Heart left ventricle (tissue), 16 donors: ENCODE data around the gene ZFP92. TPM values are rescaled to one million over a fixed set of nuclear protein-coding genes. Genes with fewer than 3 reads are reported as not detected.
A peak's percentile ranks its signal among the peaks of the same experiment; 100 is the strongest.

ENCODE experiments used
- ATAC-seq, 4 donors: fragments of 200-7000 bp; cut with Tn5 transposase; one replicate each; pipeline ENCODE4 v1.9.1; 2020 to 2022; ENCODE audit warnings: moderate library complexity in 4 of 4, mild to moderate bottlenecking in 3 of 4, moderate number of reproducible peaks in 1 of 4
- DNase-seq, 5 donors: peaks; one replicate each; pipeline ENCODE4 v3.0.0-alpha.2; 2020
- H3K27ac ChIP-seq, 12 donors: fragments of 200-600 bp; sonication (generic) in 4 of 12; one replicate each; pipeline versions ENCODE4 v1.5.0 to v1.8.0; 2016 to 2022; ENCODE audit warnings: mild to moderate bottlenecking in 2 of 12
- H3K27me3 ChIP-seq, 9 donors: fragments of 200-600 bp; sonication (generic) in 2 of 9; one replicate each; pipeline versions ENCODE4 v1.5.1 to v1.8.0; 2016 to 2022; ENCODE audit warnings: mild to moderate bottlenecking in 3 of 9
- H3K36me3 ChIP-seq, 9 donors: fragments of 200-600 bp; sonication (generic) in 2 of 9; one replicate each; pipeline versions ENCODE4 v1.5.0 to v1.8.0; 2018 to 2022; ENCODE audit warnings: mild to moderate bottlenecking in 2 of 9
- H3K4me1 ChIP-seq, 12 donors: fragments of 200-600 bp; sonication (generic) in 4 of 12; one replicate each; pipeline versions ENCODE4 v1.5.0 to v1.8.0; 2016 to 2022; ENCODE audit warnings: mild to moderate bottlenecking in 3 of 12
- H3K4me3 ChIP-seq, 12 donors: fragments of 200-600 bp; sonication (generic) in 4 of 12; one replicate each; pipeline versions ENCODE4 v1.5.0 to v1.8.0; 2017 to 2022; ENCODE audit warnings: mild to moderate bottlenecking in 9 of 12, moderate library complexity in 4 of 12
- H3K9me3 ChIP-seq, 12 donors: fragments of 200-600 bp; sonication (generic) in 4 of 12; one replicate each; pipeline versions ENCODE4 v1.5.0 to v1.8.0; 2016 to 2022; ENCODE audit warnings: mild to moderate bottlenecking in 1 of 12
- POLR2A ChIP-seq, 2 donors: fragments of 450-650 bp; IDR thresholded peaks; one replicate each; pipeline ENCODE4 v1.6.1; 2017; ENCODE audit warnings: antibody characterized with exemption in 2 of 2, mild to moderate bottlenecking in 2 of 2, moderate library complexity in 2 of 2
- WGBS, 4 donors: extraction: QIAGEN DNeasy Blood & Tissue Kit in 2 of 4; methylation state at CpG; one replicate each; pipeline versions ENCODE4 v1.1.5 to v1.1.7; 2013 to 2018; 5-methylcytosine and 5-hydroxymethylcytosine counted together
- intact Hi-C, 10 donors: fragments of 100-400 bp; cut with DNase I; formaldehyde crosslinking; loops; one replicate each; pipeline versions ENCODE4 v1.11.1 to v1.14.2; 2022
- polyA plus RNA-seq, 2 donors: library from polyadenylated mRNA; stranded (reverse); fragments of 200-250 nt; gene quantifications; one replicate each; pipeline ENCODE4 v1.2.3, GENCODE V29; 2013
- total RNA-seq, 9 donors: library from RNA; depleted of rRNA in 2 of 9; stranded (reverse); fragments of >200 nt in 2 of 9; fragmentation: NEBNext Ultra II Directional in 3 of 9; extraction: Animal tissue kit (Norgen Biotek cat#: 25700) in 3 of 9; gene quantifications; one replicate each; pipeline versions ENCODE4 v1.1.0 to v1.2.4, GENCODE V29; 2016 to 2023
- TF ChIP-seq, protein P1 (sequence below), 12 donors: fragments of 200-600 bp; sonication (generic) in 4 of 12; IDR thresholded peaks; one replicate each; pipeline versions ENCODE4 v1.5.0 to v1.8.0; 2018 to 2022; ENCODE audit warnings: antibody characterized with exemption in 12 of 12, mild to moderate bottlenecking in 5 of 12
- donor health status: ischemic (EF 13 %, LVEDD 7.1; RV severe dilation, severe dysfunction).
- donor health status: healthy with polysubstance abuse.
- donor health status: DM: no; HTN: yes; CAD: no.
- donor health status: DM: no; HTN: no; CAD: no.
- donor health status: ischemic (EF 25% LVEDD 6.9; RV normal size, moderate dysfunction).
- donor health status: ischemic (EF 25% LVEDD 5.7; RV mildly dilated, moderate dysfunction).
- donor health status: healthy.
- donor health status: DM: yes; HTN: yes; CAD: no.
- donor health status: ischemic (EF 35%, LVEDD 5.7; RV mildly dilated, moderate dysfunction).
- donor health status: nonischemic (EF 11% LVEDD 7.7; RV severe dilation, severe dysfunction).
- donor health status: DM: yes; HTN: yes; CAD: no.
- donor health status: PGD.
- donor health status: ischemic (EF 29% LVEDD 5.4; RV normal size, mild dysfunction).
- donor health status: nonischemic (EF 23%, LVEDD 6.1; RV moderate dilation, normal function).

ZFP92 gene
- total and polyA plus RNA-seq, 11 donors = 0.22 to 1.5 (median 0.55) TPM

- no peaks in the 10 kb centered on the region for H3K9me3 ChIP-seq
- whole genome bisulfite sequencing, 4 donors = 82 to 96% (median 94%) methylated on average over 14 to 16 of the region's 16 CpGs
- H3K36me3 ChIP-seq = peaks cover 0 to 25% (median 5%) of the 10 kb centered on the region in 9 donors
- H3K4me3 ChIP-seq = no peak overlapping the region
- intact Hi-C loops = loop anchor here in 1 of 10 donors (10.0 kb wide), 1 partner anchor 50 kb away; no protein-coding TSS in a partner anchor
- no peaks in the 10 kb centered on the region for H3K27me3 ChIP-seq
- DNase-seq (peak in 2 of 5 donors; percentile 19 to 26), ATAC-seq (no peak)
- no peak for TF ChIP-seq POLR2A (IDR thresholded peaks at IDR 0.05)
- TF ChIP-seq, protein P1, sequence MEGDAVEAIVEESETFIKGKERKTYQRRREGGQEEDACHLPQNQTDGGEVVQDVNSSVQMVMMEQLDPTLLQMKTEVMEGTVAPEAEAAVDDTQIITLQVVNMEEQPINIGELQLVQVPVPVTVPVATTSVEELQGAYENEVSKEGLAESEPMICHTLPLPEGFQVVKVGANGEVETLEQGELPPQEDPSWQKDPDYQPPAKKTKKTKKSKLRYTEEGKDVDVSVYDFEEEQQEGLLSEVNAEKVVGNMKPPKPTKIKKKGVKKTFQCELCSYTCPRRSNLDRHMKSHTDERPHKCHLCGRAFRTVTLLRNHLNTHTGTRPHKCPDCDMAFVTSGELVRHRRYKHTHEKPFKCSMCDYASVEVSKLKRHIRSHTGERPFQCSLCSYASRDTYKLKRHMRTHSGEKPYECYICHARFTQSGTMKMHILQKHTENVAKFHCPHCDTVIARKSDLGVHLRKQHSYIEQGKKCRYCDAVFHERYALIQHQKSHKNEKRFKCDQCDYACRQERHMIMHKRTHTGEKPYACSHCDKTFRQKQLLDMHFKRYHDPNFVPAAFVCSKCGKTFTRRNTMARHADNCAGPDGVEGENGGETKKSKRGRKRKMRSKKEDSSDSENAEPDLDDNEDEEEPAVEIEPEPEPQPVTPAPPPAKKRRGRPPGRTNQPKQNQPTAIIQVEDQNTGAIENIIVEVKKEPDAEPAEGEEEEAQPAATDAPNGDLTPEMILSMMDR (IDR thresholded peaks at IDR 0.05) = no peak
- peaks cover 0 to 6% (median 0%) of the 10 kb centered on the region in 12 donors for H3K4me1 ChIP-seq
- no peak overlapping the region for H3K27ac ChIP-seq
Measured at GRCh38 chrX:153454901-153455550, 43.8 kb downstream of the ZFP92 start.

DNA sequence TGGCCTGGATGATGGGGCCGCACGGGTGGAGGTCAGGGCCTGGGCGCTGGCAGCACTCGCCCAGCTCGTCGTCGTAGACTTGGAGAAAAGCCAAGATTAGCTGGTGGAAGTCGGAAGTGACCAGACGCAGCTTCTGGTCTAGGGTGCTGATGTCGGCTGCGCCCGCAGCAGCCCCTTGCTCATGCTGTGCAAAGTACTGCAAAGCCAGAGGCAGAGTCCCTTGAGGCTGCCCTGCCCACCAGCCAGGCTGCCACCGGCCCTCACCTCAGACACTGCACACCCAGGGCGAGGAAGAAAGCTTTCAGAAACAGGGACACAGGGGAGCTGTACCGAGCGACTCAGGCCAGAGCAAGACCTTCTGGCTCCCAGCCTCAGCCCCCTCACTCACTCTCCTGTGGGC is 44.3 kb downstream of the ZFP92 start:
- peak in 2 of 5 donors; percentile 8 to 12 for DNase-seq
- no peaks in the 10 kb centered on the region for H3K27me3 ChIP-seq

DNA sequence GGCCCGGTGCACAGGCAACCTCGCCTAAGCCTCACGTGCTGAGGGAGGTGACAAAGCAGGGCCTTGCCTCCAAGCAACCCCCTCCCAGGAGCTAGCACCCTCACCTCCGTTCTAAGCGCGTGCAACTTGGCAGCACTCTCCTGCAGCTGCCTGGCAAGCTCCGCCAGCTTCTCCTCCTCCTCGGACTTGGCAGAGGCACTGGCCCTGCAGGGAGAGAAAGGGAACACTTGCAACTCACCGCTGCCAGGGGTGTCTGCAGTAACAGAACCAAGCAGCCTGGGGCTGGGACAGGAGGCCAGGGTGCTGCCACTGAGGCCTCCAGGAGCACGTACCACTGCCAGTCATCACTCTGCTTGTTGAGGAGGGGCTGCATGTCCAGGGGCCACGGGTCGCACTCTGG is 44.9 kb downstream of the ZFP92 start:
- Histone ChIP-seq H3K27ac (no peak overlapping the region), H3K4me1 (peaks cover 0 to 6% (median 0%) of the 10 kb centered on the region in 12 donors), H3K36me3 (peaks cover 0 to 28% (median 5%) of the 10 kb centered on the region in 9 donors), H3K27me3 (no peaks in the 10 kb centered on the region), H3K4me3 (no peak overlapping the region), H3K9me3 (no peaks in the 10 kb centered on the region)
- DNase-seq = peak in 4 of 5 donors; percentile 26 to 73 (median 66)
- WGBS, 4 donors = 50 to 77% (median 68%) methylated on average over 9 to 12 of the region's 12 CpGs
- TF ChIP-seq, protein P1 (IDR thresholded peaks at IDR 0.05) = no peak
- TF ChIP-seq POLR2A (IDR thresholded peaks at IDR 0.05) = no peak
- ATAC-seq = peak; percentile 70 to 84 (median 80)
- intact Hi-C loops = loop anchor here in 1 of 10 donors (10.0 kb wide), 1 partner anchor 49 kb away; no protein-coding TSS in a partner anchor

More for the DNA sequence above, 44.3 kb downstream of the ZFP92 start:
- Histone ChIP-seq H3K4me1 (peaks cover 0 to 6% (median 0%) of the 10 kb centered on the region in 12 donors), H3K4me3 (no peak overlapping the region), H3K27ac (no peak overlapping the region), H3K36me3 (peaks cover 0 to 25% (median 5%) of the 10 kb centered on the region in 9 donors), H3K9me3 (no peaks in the 10 kb centered on the region)
- no peak for ATAC-seq
- 86 to 90% (median 87%) methylated on average over 12 to 16 of the region's 16 CpGs for WGBS, 4 donors
- TF ChIP-seq POLR2A (IDR thresholded peaks at IDR 0.05) = no peak
- TF ChIP-seq, protein P1 (IDR thresholded peaks at IDR 0.05) = no peak
- intact Hi-C loops = loop anchor here in 1 of 10 donors (10.0 kb wide), 1 partner anchor 49 kb away; no protein-coding TSS in a partner anchor

DNA sequence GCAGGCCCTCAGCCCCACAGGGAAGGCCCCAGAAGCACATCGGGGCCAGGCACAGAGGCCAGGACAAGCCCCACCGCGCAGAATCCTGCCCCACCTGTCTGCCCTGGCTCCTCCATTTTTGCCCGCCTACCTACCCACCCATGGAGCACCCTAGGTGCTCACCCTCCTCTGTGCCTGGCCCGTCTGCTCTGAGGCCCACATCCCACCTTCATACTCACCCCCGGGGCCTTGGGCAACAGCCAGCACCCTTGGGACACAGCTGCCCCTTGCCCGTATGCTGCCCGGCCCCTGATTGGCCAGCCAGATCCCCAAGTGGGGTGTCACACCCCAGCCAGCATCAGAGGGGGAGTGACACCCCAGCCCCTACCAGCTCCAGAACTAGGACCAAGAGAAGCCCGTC is 45.4 kb downstream of the ZFP92 start:
- WGBS, 4 donors = 87 to 96% (median 93%) methylated on average over 7 to 9 of the region's 9 CpGs
- TF ChIP-seq, protein P1 (IDR thresholded peaks at IDR 0.05) = no peak
- TF ChIP-seq POLR2A (IDR thresholded peaks at IDR 0.05) = no peak
- no peak for ATAC-seq
- intact Hi-C loops = loop anchor here in 1 of 10 donors (10.0 kb wide), 1 partner anchor 48 kb away; no protein-coding TSS in a partner anchor
- peaks cover 0 to 33% (median 5%) of the 10 kb centered on the region in 9 donors for H3K36me3 ChIP-seq
- no peak overlapping the region for H3K4me3 ChIP-seq
- H3K27me3 ChIP-seq = no peaks in the 10 kb centered on the region
- H3K9me3 ChIP-seq = no peaks in the 10 kb centered on the region
- no peak overlapping the region for H3K27ac ChIP-seq
- peak in 2 of 5 donors; percentile 15 to 25 for DNase-seq
- H3K4me1 ChIP-seq = peaks cover 0 to 6% (median 0%) of the 10 kb centered on the region in 12 donors
